ENCODE results near the gene PRKD1.

GRCh38 chr14:29745863-29746262 is 181.8 kb downstream of the PRKD1 start:
- no peak for TF ChIP-seq EZH2phosphoT487 (IDR thresholded peaks at IDR 0.05; ENCODE audit: borderline replicate concordance, low read length)
- TF ChIP-seq CTCF (conservative IDR thresholded peaks at IDR 0.05; ENCODE audit: low read depth, low read length), result no peak
